Measurements from ENCODE around the gene FHAD1.
"Not testable (repeated sequence)": the region's sequence is repeated elsewhere in the genome, so short reads cannot be mapped to it uniquely, and the experiment has no call there.

GRCh38 chr1:15389828-15390227 lies 142.8 kb downstream of the FHAD1 start:
- TF ChIP-seq CTCF (conservative IDR thresholded peaks at IDR 0.05; ENCODE audit: low read length); EZH2phosphoT487 (IDR thresholded peaks at IDR 0.05; ENCODE audit: borderline replicate concordance, low read depth, low read length): not testable (repeated sequence)
